Peyer's patch (tissue), 4 donors: Measurements from ENCODE around the gene MTMR4. TPM values are rescaled to one million over a fixed set of nuclear protein-coding genes. Genes with fewer than 3 reads are reported as not detected.

Source experiments
- DNase-seq, 3 donors: peaks; one replicate each; pipeline ENCODE4 v3.0.0-alpha.2; 2017 to 2019
- H3K27ac ChIP-seq, 4 donors: fragments of 200-600 bp; sonication (generic); one replicate each; pipeline ENCODE4 v1.5.1; 2016 to 2019
- H3K27me3 ChIP-seq, 2 donors: fragments of 200-600 bp; sonication (generic); one replicate each; pipeline ENCODE4 v1.5.1; 2019
- H3K36me3 ChIP-seq, 3 donors: fragments of 200-600 bp; sonication (generic); one replicate each; pipeline ENCODE4 v1.5.1; 2016 to 2019
- H3K4me1 ChIP-seq, 4 donors: fragments of 200-600 bp; sonication (generic); one replicate each; pipeline ENCODE4 v1.5.1; 2016 to 2019
- H3K4me3 ChIP-seq, 4 donors: fragments of 200-600 bp; sonication (generic); 1 replicate in 3 of 4; 2 replicates in 1 of 4; pipeline ENCODE4 v1.5.1; 2016 to 2019; ENCODE audit warnings: mild to moderate bottlenecking in 1 of 4
- H3K9me3 ChIP-seq, 4 donors: fragments of 200-600 bp; sonication (generic); one replicate each; pipeline ENCODE4 v1.5.1; 2016 to 2019; ENCODE audit warnings: mild to moderate bottlenecking in 1 of 4
- POLR2A ChIP-seq, 2 donors: fragments of 450-650 bp; IDR thresholded peaks; one replicate each; pipeline ENCODE4 v1.5.1; 2017; ENCODE audit warnings: antibody characterized with exemption in 2 of 2, mild to moderate bottlenecking in 2 of 2, moderate library complexity in 2 of 2
- total RNA-seq, 4 donors: library from RNA; depleted of rRNA; stranded (reverse); fragments of >200 nt; gene quantifications; one replicate each; pipeline ENCODE4 v1.1.0, GENCODE V29; 2016
- TF ChIP-seq, protein P1 (sequence below), 6 experiments: fragments of 450-650 bp in 4 of 6; fragments of 200-600 bp in 2 of 6; sonication (generic) in 1 of 6; IDR thresholded peaks; one replicate each; pipeline ENCODE4 v1.5.1; 2017 to 2019; ENCODE audit warnings: antibody characterized with exemption in 6 of 6, mild to moderate bottlenecking in 3 of 6, moderate library complexity in 1 of 6

The MTMR4 gene
- total RNA-seq, 4 donors from 2014 or later: 46.2 to 129 (median 105) TPM

DNA sequence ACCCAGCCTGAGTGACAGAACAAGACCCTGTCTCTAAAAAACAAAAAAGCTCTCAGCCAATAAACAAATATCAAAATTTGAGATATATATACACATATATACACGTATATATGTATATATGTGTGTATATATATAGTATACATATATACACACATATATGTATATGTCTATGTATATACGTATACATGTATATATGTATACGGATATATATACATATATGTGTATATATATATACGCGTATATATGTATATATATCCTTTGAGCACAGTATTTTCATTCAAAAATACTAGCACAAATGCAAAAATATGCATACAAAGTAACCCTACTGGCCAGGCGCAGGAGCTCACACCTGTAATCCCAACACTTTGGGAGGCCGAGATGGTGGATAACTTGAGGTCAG lies 13.0 kb downstream of the MTMR4 start:
- Histone ChIP-seq H3K27ac (no peak overlapping the region), H3K4me1 (peaks cover 0 to 9% (median 2%) of the 10 kb centered on the region in 4 donors), H3K27me3 (no peaks in the 10 kb centered on the region), H3K36me3 (peaks cover 0 to 95% (median 2%) of the 10 kb centered on the region in 3 donors), H3K4me3 (no peak overlapping the region), H3K9me3 (no peaks in the 10 kb centered on the region)
- no peak for DNase-seq
- TF ChIP-seq POLR2A (IDR thresholded peaks at IDR 0.05): no peak
- TF ChIP-seq, protein P1, sequence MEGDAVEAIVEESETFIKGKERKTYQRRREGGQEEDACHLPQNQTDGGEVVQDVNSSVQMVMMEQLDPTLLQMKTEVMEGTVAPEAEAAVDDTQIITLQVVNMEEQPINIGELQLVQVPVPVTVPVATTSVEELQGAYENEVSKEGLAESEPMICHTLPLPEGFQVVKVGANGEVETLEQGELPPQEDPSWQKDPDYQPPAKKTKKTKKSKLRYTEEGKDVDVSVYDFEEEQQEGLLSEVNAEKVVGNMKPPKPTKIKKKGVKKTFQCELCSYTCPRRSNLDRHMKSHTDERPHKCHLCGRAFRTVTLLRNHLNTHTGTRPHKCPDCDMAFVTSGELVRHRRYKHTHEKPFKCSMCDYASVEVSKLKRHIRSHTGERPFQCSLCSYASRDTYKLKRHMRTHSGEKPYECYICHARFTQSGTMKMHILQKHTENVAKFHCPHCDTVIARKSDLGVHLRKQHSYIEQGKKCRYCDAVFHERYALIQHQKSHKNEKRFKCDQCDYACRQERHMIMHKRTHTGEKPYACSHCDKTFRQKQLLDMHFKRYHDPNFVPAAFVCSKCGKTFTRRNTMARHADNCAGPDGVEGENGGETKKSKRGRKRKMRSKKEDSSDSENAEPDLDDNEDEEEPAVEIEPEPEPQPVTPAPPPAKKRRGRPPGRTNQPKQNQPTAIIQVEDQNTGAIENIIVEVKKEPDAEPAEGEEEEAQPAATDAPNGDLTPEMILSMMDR (IDR thresholded peaks at IDR 0.05): no peak

DNA sequence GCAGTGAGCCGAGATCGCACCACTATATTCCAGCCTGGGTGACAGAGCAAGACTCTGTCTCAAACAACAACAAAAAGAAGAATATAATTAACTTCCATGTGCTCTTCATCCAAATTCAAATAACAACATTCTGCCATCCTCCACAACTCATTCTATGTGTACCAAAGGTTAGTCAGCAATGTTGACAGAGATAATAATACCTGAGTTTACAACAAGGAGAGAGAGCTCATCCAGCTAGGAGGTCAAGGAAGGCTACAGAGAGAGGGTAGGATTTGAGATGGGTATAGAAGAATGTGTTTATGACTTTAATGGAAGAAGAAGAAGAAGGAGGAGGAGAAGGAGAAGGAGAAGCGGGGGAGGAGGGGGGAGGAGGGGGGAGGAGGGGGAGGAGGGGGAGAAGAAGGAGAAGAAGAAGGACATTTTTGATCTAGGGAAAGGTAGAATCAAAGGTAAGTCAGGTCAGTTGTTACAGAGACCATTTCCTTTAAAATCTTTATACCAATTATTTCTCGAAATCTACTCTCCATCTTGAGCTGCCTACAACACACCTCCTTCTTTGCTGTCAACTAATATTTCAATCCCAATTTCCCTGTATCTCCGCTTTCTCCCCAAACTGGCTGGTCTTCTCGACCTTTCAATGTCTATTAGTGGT lies 16.1 kb downstream of the MTMR4 start:
- no peaks in the 10 kb centered on the region for H3K4me1 ChIP-seq
- H3K27ac ChIP-seq: no peak overlapping the region
- no peak for TF ChIP-seq POLR2A (IDR thresholded peaks at IDR 0.05)
- TF ChIP-seq, protein P1 (IDR thresholded peaks at IDR 0.05): no peak
- no peak overlapping the region for H3K4me3 ChIP-seq
- H3K36me3 ChIP-seq: peaks cover 0 to 95% (median 2%) of the 10 kb centered on the region in 3 donors
- DNase-seq: no peak
- no peaks in the 10 kb centered on the region for H3K27me3 ChIP-seq
- no peaks in the 10 kb centered on the region for H3K9me3 ChIP-seq

DNA sequence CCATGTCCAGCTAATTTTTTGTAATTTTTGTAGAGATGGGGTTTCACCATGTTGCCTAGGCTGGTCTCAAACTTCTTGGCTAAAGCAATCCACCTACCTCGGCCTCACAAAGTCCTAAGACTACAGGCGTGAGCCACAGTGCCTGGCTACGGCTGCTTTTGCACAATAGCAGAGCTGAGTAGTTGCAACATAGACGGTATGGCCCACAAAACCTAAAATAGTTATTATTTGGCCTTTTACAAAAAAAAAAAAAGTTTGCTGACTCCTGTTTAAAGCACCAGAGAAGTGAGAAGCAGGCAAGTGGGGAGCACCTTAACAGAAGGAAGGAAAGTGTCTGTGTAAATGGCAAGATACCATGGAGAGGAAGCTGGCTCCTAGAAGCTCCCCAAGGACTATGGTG lies 20.9 kb downstream of the MTMR4 start:
- Histone ChIP-seq H3K36me3 (peaks cover 0 to 97% (median 0%) of the 10 kb centered on the region in 3 donors), H3K27ac (no peak overlapping the region), H3K4me1 (no peaks in the 10 kb centered on the region), H3K27me3 (no peaks in the 10 kb centered on the region), H3K4me3 (no peak overlapping the region), H3K9me3 (no peaks in the 10 kb centered on the region)
- DNase-seq: no peak
- TF ChIP-seq, protein P1 (IDR thresholded peaks at IDR 0.05): no peak
- no peak for TF ChIP-seq POLR2A (IDR thresholded peaks at IDR 0.05)

DNA sequence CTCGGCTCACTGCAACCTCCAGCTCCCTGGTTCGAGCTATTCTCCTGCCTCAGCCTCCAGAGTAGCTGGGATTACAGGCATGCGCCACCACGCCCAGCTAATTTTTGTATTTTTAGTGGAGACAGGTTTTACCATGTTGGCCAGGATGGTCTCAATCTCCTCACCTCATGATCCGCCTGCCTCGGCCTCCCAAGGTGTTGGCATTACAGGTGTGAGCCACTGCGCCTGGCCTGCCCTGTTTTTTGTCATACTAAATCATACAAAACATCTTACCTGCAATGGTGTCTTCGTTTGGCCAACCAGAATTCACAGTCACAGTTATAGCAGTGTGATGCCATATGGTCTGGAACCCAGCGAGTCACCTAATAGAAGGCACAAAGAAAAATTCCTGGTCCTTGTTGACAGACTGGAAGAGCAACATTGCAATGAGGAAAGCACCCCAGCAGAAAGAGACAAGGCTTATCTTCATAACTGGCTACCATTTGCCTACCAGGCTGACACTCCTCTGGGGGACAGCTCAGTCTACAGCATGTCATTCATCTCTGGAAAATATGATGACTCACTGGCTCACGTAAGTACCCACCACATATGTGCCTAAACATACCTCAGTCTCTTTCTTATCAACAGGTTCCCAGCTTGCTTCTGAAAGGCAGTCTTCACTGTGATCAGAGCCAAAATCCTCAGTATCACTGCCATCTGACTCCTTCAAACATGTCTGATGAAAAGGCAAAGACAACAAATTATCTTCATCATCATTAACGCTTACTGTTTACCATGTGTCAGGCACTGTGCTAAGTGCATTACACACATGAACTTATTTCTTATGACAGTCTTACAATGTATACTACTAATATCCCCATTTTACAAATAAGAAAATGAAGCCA lies 22.0 kb downstream of the MTMR4 start:
- Histone ChIP-seq H3K9me3 (no peaks in the 10 kb centered on the region), H3K4me1 (peaks cover 0 to 9% (median 0%) of the 10 kb centered on the region in 4 donors), H3K27ac (no peak overlapping the region), H3K27me3 (no peaks in the 10 kb centered on the region), H3K4me3 (no peak overlapping the region), H3K36me3 (peaks cover 0 to 97% (median 0%) of the 10 kb centered on the region in 3 donors)
- no peak for DNase-seq
- TF ChIP-seq POLR2A (IDR thresholded peaks at IDR 0.05): no peak
- TF ChIP-seq, protein P1 (IDR thresholded peaks at IDR 0.05): no peak

DNA sequence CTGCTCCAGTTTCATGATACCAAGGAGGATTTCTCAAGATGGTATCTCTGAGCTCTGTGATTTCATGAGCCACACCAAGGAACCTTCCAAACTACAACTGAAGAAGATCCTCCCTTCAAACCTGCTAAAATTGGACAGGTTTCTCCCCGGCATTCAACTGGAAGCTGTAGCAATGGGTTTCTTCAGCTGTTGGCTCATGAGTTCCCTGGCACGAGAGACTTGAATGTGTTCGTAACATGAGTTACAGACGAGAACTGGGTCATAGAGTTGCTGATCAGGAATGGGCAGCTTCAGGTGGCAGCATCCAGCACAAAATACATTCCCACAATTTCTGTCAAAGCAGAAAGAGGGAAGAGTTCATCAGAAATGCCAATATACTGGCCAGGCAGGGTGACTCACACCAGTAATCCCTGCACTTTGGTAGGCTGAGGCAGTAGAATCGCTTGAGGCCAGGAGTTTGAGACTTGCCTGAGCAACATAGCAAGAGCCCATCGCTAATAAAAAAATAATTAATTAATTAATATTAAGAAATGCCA lies 22.9 kb downstream of the MTMR4 start:
- no peak for TF ChIP-seq POLR2A (IDR thresholded peaks at IDR 0.05)
- TF ChIP-seq, protein P1 (IDR thresholded peaks at IDR 0.05): no peak
- Histone ChIP-seq H3K4me3 (no peak overlapping the region), H3K9me3 (no peaks in the 10 kb centered on the region), H3K4me1 (peaks cover 0 to 11% (median 0%) of the 10 kb centered on the region in 4 donors), H3K36me3 (peaks cover 0 to 92% (median 0%) of the 10 kb centered on the region in 3 donors), H3K27me3 (no peaks in the 10 kb centered on the region), H3K27ac (no peak overlapping the region)
- no peak for DNase-seq
